ENCODE data around the gene PPP1R3F. TPM values are rescaled to one million over a fixed set of nuclear protein-coding genes. Genes with fewer than 3 reads are reported as not detected.

Gene PPP1R3F
- total RNA-seq, 1 donor from 2014 or later = 6.6 TPM

DNA sequence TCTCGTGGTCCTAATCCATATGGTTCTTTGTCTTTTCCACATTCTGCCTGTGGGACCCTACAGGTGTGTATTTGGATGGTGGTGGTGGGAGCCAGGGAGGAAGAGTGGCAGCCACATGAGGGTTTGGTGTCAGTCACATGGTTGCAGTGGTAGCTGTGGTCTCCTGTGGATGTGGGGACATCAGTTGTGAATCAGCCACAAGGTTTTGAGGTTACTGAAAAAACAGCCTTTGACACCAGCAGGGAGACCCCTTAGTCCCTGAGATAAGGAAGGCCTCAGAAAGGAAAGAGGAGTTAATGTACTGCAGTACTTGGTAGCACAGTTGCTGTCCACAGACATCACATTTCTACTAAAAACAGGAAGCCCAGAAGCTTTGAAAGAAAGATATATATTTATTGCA lies 18.1 kb downstream of the PPP1R3F start:
- no peak for TF ChIP-seq EZH2 (IDR thresholded peaks at IDR 0.05; ENCODE audit: insufficient read depth, low read length)
- TF ChIP-seq, protein P1, sequence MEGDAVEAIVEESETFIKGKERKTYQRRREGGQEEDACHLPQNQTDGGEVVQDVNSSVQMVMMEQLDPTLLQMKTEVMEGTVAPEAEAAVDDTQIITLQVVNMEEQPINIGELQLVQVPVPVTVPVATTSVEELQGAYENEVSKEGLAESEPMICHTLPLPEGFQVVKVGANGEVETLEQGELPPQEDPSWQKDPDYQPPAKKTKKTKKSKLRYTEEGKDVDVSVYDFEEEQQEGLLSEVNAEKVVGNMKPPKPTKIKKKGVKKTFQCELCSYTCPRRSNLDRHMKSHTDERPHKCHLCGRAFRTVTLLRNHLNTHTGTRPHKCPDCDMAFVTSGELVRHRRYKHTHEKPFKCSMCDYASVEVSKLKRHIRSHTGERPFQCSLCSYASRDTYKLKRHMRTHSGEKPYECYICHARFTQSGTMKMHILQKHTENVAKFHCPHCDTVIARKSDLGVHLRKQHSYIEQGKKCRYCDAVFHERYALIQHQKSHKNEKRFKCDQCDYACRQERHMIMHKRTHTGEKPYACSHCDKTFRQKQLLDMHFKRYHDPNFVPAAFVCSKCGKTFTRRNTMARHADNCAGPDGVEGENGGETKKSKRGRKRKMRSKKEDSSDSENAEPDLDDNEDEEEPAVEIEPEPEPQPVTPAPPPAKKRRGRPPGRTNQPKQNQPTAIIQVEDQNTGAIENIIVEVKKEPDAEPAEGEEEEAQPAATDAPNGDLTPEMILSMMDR (IDR thresholded peaks at IDR 0.05; ENCODE audit: insufficient read depth, low read depth, low read length) = no peak
- no peaks in the 10 kb centered on the region for H3K36me3 ChIP-seq (ENCODE audit: insufficient read depth, low read length)
- no peaks in the 10 kb centered on the region for H4K20me1 ChIP-seq (ENCODE audit: insufficient read depth, low read length)
- H3K27me3 Mint-ChIP-seq (ENCODE audit: low read depth, unreplicated experiment) = no peaks in the 10 kb centered on the region
- H3K4me1 Mint-ChIP-seq (ENCODE audit: low read depth, unreplicated experiment) = peaks cover 1% of the 10 kb centered on the region
- no peak for DNase-seq (ENCODE audit: low read depth)
- H3K79me2 ChIP-seq (ENCODE audit: insufficient read depth, low read length) = no peaks in the 10 kb centered on the region
- no peaks in the 10 kb centered on the region for H3K27me3 ChIP-seq (ENCODE audit: insufficient read depth, low read length)
- no peak for FAIRE-seq
- H2AFZ ChIP-seq (ENCODE audit: low read depth, low read length) = no peak overlapping the region
- no peak overlapping the region for H3K27ac Mint-ChIP-seq (ENCODE audit: unreplicated experiment)
- H3K27ac ChIP-seq (ENCODE audit: low read depth, low read length) = no peak overlapping the region
- H3K36me3 Mint-ChIP-seq (ENCODE audit: low read depth, unreplicated experiment) = no peaks in the 10 kb centered on the region
- no peak overlapping the region for H3K4me2 ChIP-seq (ENCODE audit: low read length)
- no peak overlapping the region for H3K4me3 Mint-ChIP-seq (ENCODE audit: unreplicated experiment)
- no peaks in the 10 kb centered on the region for H3K9me3 ChIP-seq (ENCODE audit: insufficient read depth, low read depth, low read length)
- H3K4me1 ChIP-seq (ENCODE audit: insufficient read depth, low read length) = no peaks in the 10 kb centered on the region
- H3K9me3 Mint-ChIP-seq (ENCODE audit: unreplicated experiment) = no peaks in the 10 kb centered on the region
- H3K9ac ChIP-seq (ENCODE audit: low read length) = no peak overlapping the region
- no peak overlapping the region for H3K4me3 ChIP-seq (ENCODE audit: insufficient read depth, low read depth, low read length)

DNA sequence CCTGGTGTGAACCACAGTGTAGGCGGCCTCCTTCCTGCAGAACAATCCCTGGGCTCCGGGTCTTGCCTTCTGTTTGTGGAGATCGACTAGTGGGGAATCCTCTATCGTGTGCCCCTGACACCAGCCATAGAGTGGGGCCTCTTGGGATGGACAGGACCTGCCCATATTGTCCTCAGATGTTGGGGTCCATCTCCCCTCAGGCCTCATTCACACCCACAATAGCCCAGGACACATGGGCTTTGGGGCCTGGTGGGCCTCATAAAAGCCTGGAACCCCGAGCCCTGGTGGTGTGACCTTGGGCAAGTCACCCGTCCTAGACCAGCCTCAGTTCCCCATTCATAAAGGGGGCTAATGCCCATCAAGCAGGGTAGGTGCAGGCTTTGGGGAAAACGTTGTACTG lies 20.6 kb downstream of the PPP1R3F start:
- H3K4me3 ChIP-seq (ENCODE audit: insufficient read depth, low read depth, low read length) = no peak overlapping the region
- no peak overlapping the region for H3K27ac ChIP-seq (ENCODE audit: low read depth, low read length)
- no peak overlapping the region for H3K9ac ChIP-seq (ENCODE audit: low read length)
- no peaks in the 10 kb centered on the region for H3K27me3 ChIP-seq (ENCODE audit: insufficient read depth, low read length)
- H3K79me2 ChIP-seq (ENCODE audit: insufficient read depth, low read length) = no peaks in the 10 kb centered on the region
- no peak overlapping the region for H3K4me3 Mint-ChIP-seq (ENCODE audit: unreplicated experiment)
- no peaks in the 10 kb centered on the region for H3K27me3 Mint-ChIP-seq (ENCODE audit: low read depth, unreplicated experiment)
- FAIRE-seq = no peak
- no peak for DNase-seq (ENCODE audit: low read depth)
- H3K27ac Mint-ChIP-seq (ENCODE audit: unreplicated experiment) = no peak overlapping the region
- H3K9me3 ChIP-seq (ENCODE audit: insufficient read depth, low read depth, low read length) = no peaks in the 10 kb centered on the region
- TF ChIP-seq EZH2 (IDR thresholded peaks at IDR 0.05; ENCODE audit: insufficient read depth, low read length) = no peak
- TF ChIP-seq, protein P1 (IDR thresholded peaks at IDR 0.05; ENCODE audit: insufficient read depth, low read depth, low read length) = no peak
- H3K4me2 ChIP-seq (ENCODE audit: low read length) = no peak overlapping the region
- no peak overlapping the region for H2AFZ ChIP-seq (ENCODE audit: low read depth, low read length)
- no peaks in the 10 kb centered on the region for H3K9me3 Mint-ChIP-seq (ENCODE audit: unreplicated experiment)
- no peaks in the 10 kb centered on the region for H3K36me3 Mint-ChIP-seq (ENCODE audit: low read depth, unreplicated experiment)
- no peaks in the 10 kb centered on the region for H4K20me1 ChIP-seq (ENCODE audit: insufficient read depth, low read length)
- H3K4me1 Mint-ChIP-seq (ENCODE audit: low read depth, unreplicated experiment) = no peaks in the 10 kb centered on the region
- no peaks in the 10 kb centered on the region for H3K4me1 ChIP-seq (ENCODE audit: insufficient read depth, low read length)
- H3K36me3 ChIP-seq (ENCODE audit: insufficient read depth, low read length) = no peaks in the 10 kb centered on the region

DNA sequence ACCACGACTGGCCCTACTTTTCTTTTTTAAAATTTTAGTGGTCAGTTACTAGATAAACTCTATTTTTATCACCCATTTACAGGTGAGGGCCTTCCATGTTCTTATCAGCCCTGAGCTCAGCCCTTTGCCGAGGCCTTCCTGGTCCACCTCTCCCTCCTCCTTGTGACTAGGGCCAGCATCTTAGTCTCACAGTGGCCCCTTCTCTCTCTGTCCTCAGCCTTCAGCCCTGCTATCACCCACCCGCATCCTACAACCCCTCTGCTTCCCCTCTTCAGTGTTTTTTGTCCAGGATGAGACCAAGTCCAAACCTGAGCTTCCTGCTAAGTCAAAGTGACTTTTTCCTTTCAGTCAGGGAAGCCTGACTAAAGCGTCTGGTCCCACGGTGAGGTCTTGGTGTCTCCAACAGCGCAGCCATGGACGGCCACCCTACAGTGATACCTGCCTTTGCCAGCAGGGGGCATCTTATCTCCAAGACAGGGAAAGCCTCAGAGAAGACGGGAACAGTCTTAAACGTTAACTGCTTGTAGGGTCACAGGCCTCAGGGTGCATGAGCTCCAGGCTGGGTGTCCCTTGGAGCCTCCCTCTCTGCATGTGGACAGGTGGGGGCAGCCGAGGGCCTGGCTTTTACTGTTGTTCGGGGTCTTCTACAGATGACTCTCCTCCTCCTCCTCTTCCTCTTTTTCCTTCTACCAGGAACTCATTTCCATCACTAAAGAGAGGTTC lies 22.2 kb downstream of the PPP1R3F start:
- Histone ChIP-seq H3K4me3 (ENCODE audit: insufficient read depth, low read depth, low read length) (no peak overlapping the region), H3K9me3 (ENCODE audit: insufficient read depth, low read depth, low read length) (no peaks in the 10 kb centered on the region), H2AFZ (ENCODE audit: low read depth, low read length) (no peak overlapping the region), H3K79me2 (ENCODE audit: insufficient read depth, low read length) (no peaks in the 10 kb centered on the region), H3K4me2 (ENCODE audit: low read length) (no peak overlapping the region), H3K36me3 (ENCODE audit: insufficient read depth, low read length) (no peaks in the 10 kb centered on the region), H3K27ac (ENCODE audit: low read depth, low read length) (no peak overlapping the region), H4K20me1 (ENCODE audit: insufficient read depth, low read length) (no peaks in the 10 kb centered on the region), H3K9ac (ENCODE audit: low read length) (no peak overlapping the region), H3K4me1 (ENCODE audit: insufficient read depth, low read length) (no peaks in the 10 kb centered on the region), H3K27me3 (ENCODE audit: insufficient read depth, low read length) (no peaks in the 10 kb centered on the region)
- Mint-ChIP-seq H3K4me1 (ENCODE audit: low read depth, unreplicated experiment) (no peaks in the 10 kb centered on the region), H3K4me3 (ENCODE audit: unreplicated experiment) (no peak overlapping the region), H3K9me3 (ENCODE audit: unreplicated experiment) (no peaks in the 10 kb centered on the region), H3K27ac (ENCODE audit: unreplicated experiment) (no peak overlapping the region), H3K36me3 (ENCODE audit: low read depth, unreplicated experiment) (peaks cover under 1% of the 10 kb centered on the region), H3K27me3 (ENCODE audit: low read depth, unreplicated experiment) (peaks cover 4% of the 10 kb centered on the region)
- DNase-seq (ENCODE audit: low read depth) = peak; percentile 16
- no peak for FAIRE-seq
- no peak for TF ChIP-seq EZH2 (IDR thresholded peaks at IDR 0.05; ENCODE audit: insufficient read depth, low read length)
- TF ChIP-seq, protein P1 (IDR thresholded peaks at IDR 0.05; ENCODE audit: insufficient read depth, low read depth, low read length) = peak; percentile 41
